Left kidney (tissue), 2 donors: ENCODE measurements around the gene CD200R1L. TPM values are rescaled to one million over a fixed set of nuclear protein-coding genes. Genes with fewer than 3 reads are reported as not detected.

Experiments used
- DNase-seq: peaks from one replicate; pipeline ENCODE4 v3.0.0-alpha.2; 2013
- polyA plus RNA-seq: library from polyadenylated mRNA; unstranded; fragments of 120-200 nt; gene quantifications from one replicate; pipeline ENCODE4 v1.2.1, GENCODE V29; 2013; ENCODE audit not compliant: insufficient read length

Gene CD200R1L
- polyA plus RNA-seq, 1 donor, result not detected

- DNase-seq, result no peak
Measured at GRCh38 chr3:112822064-112823055, 24.3 kb downstream of the CD200R1L start.

GRCh38 chr3:112818289-112818688, 28.4 kb downstream of the CD200R1L start:
- no peak for DNase-seq

GRCh38 chr3:112817797-112818196, 28.9 kb downstream of the CD200R1L start:
- DNase-seq, result no peak

- no peak for DNase-seq
Measured at GRCh38 chr3:112817271-112817670, 29.4 kb downstream of the CD200R1L start.

- DNase-seq, result no peak
Measured at GRCh38 chr3:112815981-112816380, 30.7 kb downstream of the CD200R1L start.

GRCh38 chr3:112814266-112814665, 32.4 kb downstream of the CD200R1L start:
- no peak for DNase-seq

- no peak for DNase-seq
Measured at GRCh38 chr3:112813723-112814171, 32.9 kb downstream of the CD200R1L start.

GRCh38 chr3:112813016-112813415, 33.6 kb downstream of the CD200R1L start:
- DNase-seq, result no peak

GRCh38 chr3:112811917-112812660, 34.6 kb downstream of the CD200R1L start:
- no peak for DNase-seq

GRCh38 chr3:112811131-112811884, 35.4 kb downstream of the CD200R1L start:
- peak; percentile 47 for DNase-seq

GRCh38 chr3:112810561-112810960, 36.1 kb downstream of the CD200R1L start:
- no peak for DNase-seq

GRCh38 chr3:112808136-112808535, 38.5 kb downstream of the CD200R1L start:
- no peak for DNase-seq

GRCh38 chr3:112807685-112808084, 39.0 kb downstream of the CD200R1L start:
- no peak for DNase-seq

GRCh38 chr3:112806903-112807302, 39.8 kb downstream of the CD200R1L start:
- no peak for DNase-seq

GRCh38 chr3:112805126-112805525, 41.5 kb downstream of the CD200R1L start:
- no peak for DNase-seq

- DNase-seq, result no peak
Measured at GRCh38 chr3:112804021-112804420, 42.6 kb downstream of the CD200R1L start.

GRCh38 chr3:112803467-112803866, 43.2 kb downstream of the CD200R1L start:
- no peak for DNase-seq

- no peak for DNase-seq
Measured at GRCh38 chr3:112802338-112802737, 44.3 kb downstream of the CD200R1L start.

GRCh38 chr3:112799946-112800345, 46.7 kb downstream of the CD200R1L start:
- no peak for DNase-seq

GRCh38 chr3:112794622-112795172, 52.0 kb downstream of the CD200R1L start:
- DNase-seq, result no peak

- DNase-seq, result no peak
Measured at GRCh38 chr3:112793326-112794081, 53.2 kb downstream of the CD200R1L start.
